ENCODE data around the gene PTPRR. TPM values are rescaled to one million over a fixed set of nuclear protein-coding genes. Genes with fewer than 3 reads are reported as not detected.

PTPRR gene
- polyA plus RNA-seq, 1 of the 3 experiments (the other 2 are of a cell fraction): 1.4 TPM

- no peak for TF ChIP-seq REST (IDR thresholded peaks at IDR 0.05; ENCODE audit: low read depth, low read length)
Observed at GRCh38 chr12:70648191-70648590, 272.3 kb downstream of the PTPRR start (continued).

GRCh38 chr12:70646850-70647249 lies 273.7 kb downstream of the PTPRR start:
- Histone ChIP-seq H3F3A (replicated peaks; ENCODE audit: insufficient read depth) (peaks cover 42% of the 10 kb centered on the region), H3K4me3 (ENCODE audit: low read depth in 2 of 2, low read length in 1 of 2) (no peak overlapping the region), H3K36me3 (replicated peaks in 1 of 2; ENCODE audit: control insufficient read depth in 1 of 2, insufficient read depth in 2 of 2, low read length in 1 of 2) (no peaks in the 10 kb centered on the region), H3K9me2 (no peaks in the 10 kb centered on the region), H2AFZ (ENCODE audit: low read depth) (no peak overlapping the region), H3K79me2 (ENCODE audit: insufficient read depth) (no peaks in the 10 kb centered on the region), H3K27me3 (ENCODE audit: insufficient read depth) (no peaks in the 10 kb centered on the region), H3K4me1 (ENCODE audit: control insufficient read depth in 1 of 2, insufficient read depth in 2 of 2, low read depth in 1 of 2, low read length in 1 of 2) (peaks cover 0 to 42% of the 10 kb centered on the region in 2 experiments; a peak in 3 of 4 replicates), H4K20me1 (ENCODE audit: insufficient read depth) (no peaks in the 10 kb centered on the region), H3K27ac (ENCODE audit: low read depth in 2 of 2, low read length in 1 of 2) (peak overlapping the region; percentile 88 to 98), H3K4me2 (peak overlapping the region; percentile 64), H3K9me3 (no peaks in the 10 kb centered on the region), H3K9ac (peak overlapping the region; percentile 69)
- DNase-seq: no peak
- WGBS (ENCODE audit: low lambda C conversion rate): 0% methylated on average over 1 of the region's 1 CpG
- ChIA-PET CTCF (no interaction called here), POLR2A (no interaction called here)
- TF ChIP-seq ELF1 (IDR thresholded peaks at IDR 0.05) (no peak), RFX5 (IDR thresholded peaks at IDR 0.05; ENCODE audit: low read length) (no peak), MAX (IDR thresholded peaks at IDR 0.05; ENCODE audit: low read depth) (peak; percentile 47; the same call in 1 of the 2 replicates), USF2 (IDR thresholded peaks at IDR 0.05; ENCODE audit: borderline replicate concordance, low read depth, low read length) (no peak), NRF1 (IDR thresholded peaks at IDR 0.05; ENCODE audit: low read depth, low read length) (no peak), NFIC (IDR thresholded peaks at IDR 0.05; ENCODE audit: borderline replicate concordance) (peak; percentile 83), MXI1 (IDR thresholded peaks at IDR 0.05; ENCODE audit: low read depth, low read length) (no peak), YY1 (IDR thresholded peaks at IDR 0.05; ENCODE audit: low read depth) (peak; percentile 19; the same call in 1 of the 2 replicates), TAF1 (IDR thresholded peaks at IDR 0.05; ENCODE audit: borderline replicate concordance, low read depth, low read length) (no peak), ZBTB33 (IDR thresholded peaks at IDR 0.05; ENCODE audit: borderline replicate concordance, low read depth) (peak; percentile 62; the same call in 1 of the 2 replicates), USF1 (IDR thresholded peaks at IDR 0.05; ENCODE audit: borderline replicate concordance, low read depth) (no peak), FOXJ3 (CRISPR knock-in tag; IDR thresholded peaks at IDR 0.05) (no peak), CHD2 (IDR thresholded peaks at IDR 0.05; ENCODE audit: low read length, partially characterized antibody) (no peak), RXRA (IDR thresholded peaks at IDR 0.05; ENCODE audit: borderline replicate concordance, low read depth) (peak; percentile 85), TEAD4 (IDR thresholded peaks at IDR 0.05; ENCODE audit: borderline replicate concordance, insufficient read depth) (peak; percentile 87), SMC3 (IDR thresholded peaks at IDR 0.05; ENCODE audit: low read depth, low read length) (no peak), RCOR1 (IDR thresholded peaks at IDR 0.05; ENCODE audit: low read length) (no peak), PBX3 (IDR thresholded peaks at IDR 0.05) (peak; percentile 92), FOSL2 (IDR thresholded peaks at IDR 0.05; ENCODE audit: borderline replicate concordance, low read depth) (peak; percentile 94), POLR2AphosphoS5 (IDR thresholded peaks at IDR 0.05; ENCODE audit: low read depth, low read length) (peak; percentile 74; the same call in 1 of the 2 replicates), JUND (IDR thresholded peaks at IDR 0.05) (peak; percentile 84), GATA2 (CRISPR knock-in tag; IDR thresholded peaks at IDR 0.05) (no peak), GABPA (IDR thresholded peaks at IDR 0.05; ENCODE audit: low read depth) (no peak)
